Liver (tissue), 9 donors: ENCODE results near the gene SLC28A3. TPM values are rescaled to one million over a fixed set of nuclear protein-coding genes. Genes with fewer than 3 reads are reported as not detected.

Source experiments
- DNase-seq: peaks from one replicate; pipeline ENCODE4 v3.0.0-alpha.2; 2017; ENCODE audit warnings: low spot score
- H3K27ac ChIP-seq, 2 donors: one replicate each; pipeline ENCODE4 v1.7.0; 2013; ENCODE audit warnings: inconsistent platforms in 2 of 2, low read length in 2 of 2, control low read depth in 1 of 2, low read depth in 1 of 2, mild to moderate bottlenecking in 1 of 2
- H3K27me3 ChIP-seq, 4 donors: one replicate each; pipeline versions ENCODE4 v1.6.1 to v1.7.0; 2013; ENCODE audit warnings: low read length in 3 of 4, inconsistent platforms in 1 of 4, mild to moderate bottlenecking in 1 of 4, moderate library complexity in 1 of 4; ENCODE audit not compliant: control insufficient read depth in 4 of 4, insufficient read depth in 4 of 4
- H3K36me3 ChIP-seq, 4 donors: one replicate each; pipeline versions ENCODE4 v1.6.1 to v1.7.0; 2013; ENCODE audit warnings: low read length in 3 of 4, mild to moderate bottlenecking in 3 of 4, low read depth in 1 of 4, moderate library complexity in 1 of 4; ENCODE audit not compliant: control insufficient read depth in 4 of 4, insufficient read depth in 3 of 4
- H3K4me1 ChIP-seq, 4 donors: one replicate each; pipeline versions ENCODE4 v1.6.1 to v1.7.0; 2013; ENCODE audit warnings: low read length in 3 of 4, mild to moderate bottlenecking in 3 of 4, moderate library complexity in 1 of 4; ENCODE audit not compliant: control insufficient read depth in 4 of 4, insufficient read depth in 4 of 4
- H3K4me3 ChIP-seq, 3 donors: one replicate each; pipeline versions ENCODE4 v1.6.1 to v1.7.0; 2013; ENCODE audit warnings: low read length in 3 of 3, control low read depth in 1 of 3, low read depth in 1 of 3, mild to moderate bottlenecking in 1 of 3
- H3K9ac ChIP-seq, 2 donors: one replicate each; pipeline ENCODE4 v1.7.0; 2013; ENCODE audit warnings: low read length in 2 of 2, mild to moderate bottlenecking in 2 of 2, moderate library complexity in 2 of 2, control low read depth in 1 of 2, low read depth in 1 of 2
- H3K9me3 ChIP-seq, 4 donors: one replicate each; pipeline versions ENCODE4 v1.6.1 to v1.7.0; 2013; ENCODE audit warnings: low read length in 3 of 4; ENCODE audit not compliant: control insufficient read depth in 4 of 4
- ATF3 ChIP-seq: IDR thresholded peaks from 2 replicates; pipeline ENCODE4 v1.6.1; 2016; ENCODE audit warnings: antibody characterized with exemption
- CTCF ChIP-seq: fragments of 150-350 bp; IDR thresholded peaks from 2 replicates; pipeline ENCODE4 v1.5.1; 2017; ENCODE audit warnings: improper control_type of control experiment, low read depth, low read length; ENCODE audit not compliant: missing input control
- EGR1 ChIP-seq, 2 donors: IDR thresholded peaks; 2 replicates each; pipeline ENCODE4 v1.6.1; 2016 to 2018; ENCODE audit warnings: antibody characterized with exemption in 2 of 2, low read depth in 2 of 2
- FOXA1 ChIP-seq: IDR thresholded peaks from 2 replicates; pipeline ENCODE4 v1.6.1; 2016; ENCODE audit warnings: antibody characterized with exemption
- FOXA2 ChIP-seq: IDR thresholded peaks from 2 replicates; pipeline ENCODE4 v1.6.1; 2016; ENCODE audit warnings: antibody characterized with exemption
- GABPA ChIP-seq, 2 donors: IDR thresholded peaks in 1 of 2; conservative IDR thresholded peaks in 1 of 2; 2 replicates each; pipeline ENCODE4 v1.6.1; 2016; ENCODE audit warnings: antibody characterized with exemption in 2 of 2, mild to moderate bottlenecking in 1 of 2, moderate library complexity in 1 of 2
- HNF4A ChIP-seq, 2 donors: conservative IDR thresholded peaks; 2 replicates each; pipeline ENCODE4 v1.6.1; 2016; ENCODE audit warnings: antibody characterized with exemption in 2 of 2, mild to moderate bottlenecking in 2 of 2
- JUND ChIP-seq, 2 donors: IDR thresholded peaks; 2 replicates each; pipeline ENCODE4 v1.6.1; 2016; ENCODE audit warnings: antibody characterized with exemption in 2 of 2
- NR2F2 ChIP-seq: IDR thresholded peaks from 2 replicates; pipeline ENCODE4 v1.6.1; 2016; ENCODE audit warnings: antibody characterized with exemption
- REST ChIP-seq: IDR thresholded peaks from 2 replicates; pipeline ENCODE4 v1.6.1; 2016; ENCODE audit warnings: antibody characterized with exemption, mild to moderate bottlenecking
- RXRA ChIP-seq, 2 donors: IDR thresholded peaks; 2 replicates each; pipeline ENCODE4 v1.6.1; 2017 to 2018; ENCODE audit warnings: antibody characterized with exemption in 2 of 2, mild to moderate bottlenecking in 1 of 2
- SP1 ChIP-seq: IDR thresholded peaks from 2 replicates; pipeline ENCODE4 v1.6.1; 2018; ENCODE audit warnings: antibody characterized with exemption, mild to moderate bottlenecking
- TAF1 ChIP-seq: conservative IDR thresholded peaks from 2 replicates; pipeline ENCODE4 v1.6.1; 2016; ENCODE audit warnings: antibody characterized with exemption, mild to moderate bottlenecking
- YY1 ChIP-seq: IDR thresholded peaks from 2 replicates; pipeline ENCODE4 v1.6.1; 2016; ENCODE audit warnings: antibody characterized with exemption, mild to moderate bottlenecking
- WGBS: extraction: QIAGEN DNeasy Blood & Tissue Kit; methylation state at CpG from one replicate; pipeline ENCODE4 v1.1.7; 2013; 5-methylcytosine and 5-hydroxymethylcytosine counted together
- polyA plus RNA-seq, 2 donors: library from polyadenylated mRNA; stranded (reverse) in 1 of 2; unstranded in 1 of 2; fragments of 200-250 nt in 1 of 2; fragments of >200 nt in 1 of 2; fragmentation: Nextera tagmentation in 1 of 2; extraction: Ambion mirVana in 1 of 2; gene quantifications; one replicate each; pipeline versions ENCODE4 v1.2.1 to v1.2.3, GENCODE V29; 2013 to 2015
- total RNA-seq, 2 donors: library from RNA; depleted of rRNA; stranded (reverse); fragments of >200 nt; gene quantifications; one replicate each; pipeline ENCODE4 v1.2.3, GENCODE V29; 2014
- TF ChIP-seq, protein P1 (sequence below): IDR thresholded peaks from 2 replicates; pipeline ENCODE4 v1.6.1; 2016; ENCODE audit warnings: antibody characterized with exemption
- donor health status: healthy.
- donor health status: healthy.
- donor health status: healthy.
- donor health status: healthy.
- donor health status: healthy.

SLC28A3 gene
- total and polyA plus RNA-seq, 4 donors, result 0.07 to 1.3 (median 0.28) TPM

- TF ChIP-seq REST (no peak), JUND (IDR thresholded peaks at IDR 0.05) (no peak)
Observed at GRCh38 chr9:84375954-84376353, 35.4 kb upstream of the SLC28A3 start (continued).

- Histone ChIP-seq H3K9ac (no peak overlapping the region), H3K9me3 (no peaks in the 10 kb centered on the region), H3K27ac (no peak overlapping the region), H3K4me3 (no peak overlapping the region), H3K27me3 (no peaks in the 10 kb centered on the region), H3K4me1 (peaks cover 0 to 6% (median 4%) of the 10 kb centered on the region in 4 donors), H3K36me3 (no peaks in the 10 kb centered on the region)
- no peak for DNase-seq
- WGBS, result 79% methylated on average over 2 of the region's 2 CpGs
- TF ChIP-seq NR2F2, result no peak
- no peak for TF ChIP-seq GABPA (IDR thresholded peaks at IDR 0.05 in 1 of 2, conservative IDR thresholded peaks at IDR 0.05 in 1 of 2)
- TF ChIP-seq RXRA (IDR thresholded peaks at IDR 0.05), result no peak
- no peak for TF ChIP-seq ATF3
- TF ChIP-seq FOXA2, result no peak
- TF ChIP-seq JUND (IDR thresholded peaks at IDR 0.05), result no peak
Observed at GRCh38 chr9:84374516-84374915, 34.0 kb upstream of the SLC28A3 start.

GRCh38 chr9:84374013-84374412 lies 33.5 kb upstream of the SLC28A3 start:
- H3K9me3 ChIP-seq, result no peaks in the 10 kb centered on the region
- no peak overlapping the region for H3K9ac ChIP-seq
- no peak for DNase-seq
- H3K36me3 ChIP-seq, result no peaks in the 10 kb centered on the region
- H3K27me3 ChIP-seq, result no peaks in the 10 kb centered on the region
- no peak overlapping the region for H3K27ac ChIP-seq
- TF ChIP-seq EGR1 (IDR thresholded peaks at IDR 0.05; ENCODE audit: low read depth in 2 of 2), result no peak
- TF ChIP-seq NR2F2, result no peak
- no peak for TF ChIP-seq FOXA1
- H3K4me3 ChIP-seq, result no peak overlapping the region
- peaks cover 0 to 6% (median 4%) of the 10 kb centered on the region in 4 donors for H3K4me1 ChIP-seq
- 47% methylated on average over 4 of the region's 4 CpGs for WGBS

DNA sequence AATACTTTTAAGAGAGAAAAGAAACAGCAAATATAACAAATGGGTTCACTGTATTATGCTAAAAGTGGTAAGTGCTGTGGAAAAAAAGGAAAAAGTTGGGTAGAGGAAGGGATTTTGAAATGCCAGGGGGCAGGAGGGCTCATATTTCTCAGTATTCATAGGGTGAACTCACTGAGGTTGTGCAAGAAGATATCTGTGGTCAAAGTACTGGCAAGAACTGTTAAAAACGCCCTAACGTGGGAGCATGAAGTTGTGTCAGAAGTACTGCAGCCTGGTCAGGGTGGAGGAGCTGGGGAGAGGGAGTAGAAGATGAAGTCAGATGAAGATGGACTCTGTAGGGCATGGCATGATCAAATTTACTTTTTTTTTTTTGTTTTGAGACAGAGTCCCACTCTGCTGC lies 31.2 kb upstream of the SLC28A3 start:
- WGBS, result 24% methylated on average over 2 of the region's 2 CpGs
- Histone ChIP-seq H3K27ac (no peak overlapping the region), H3K4me3 (no peak overlapping the region), H3K27me3 (no peaks in the 10 kb centered on the region), H3K4me1 (peaks cover 0 to 6% (median 4%) of the 10 kb centered on the region in 4 donors), H3K36me3 (no peaks in the 10 kb centered on the region), H3K9ac (no peak overlapping the region), H3K9me3 (no peaks in the 10 kb centered on the region)
- DNase-seq, result no peak
- TF ChIP-seq YY1, result no peak
- TF ChIP-seq FOXA2, result peak; percentile 29
- TF ChIP-seq EGR1 (IDR thresholded peaks at IDR 0.05; ENCODE audit: low read depth in 2 of 2), result peak in 1 of 2 donors; percentile 40
- no peak for TF ChIP-seq GABPA (IDR thresholded peaks at IDR 0.05 in 1 of 2, conservative IDR thresholded peaks at IDR 0.05 in 1 of 2)
- peak; percentile 78 to 84 for TF ChIP-seq HNF4A (conservative IDR thresholded peaks at IDR 0.05)
- TF ChIP-seq, protein P1, sequence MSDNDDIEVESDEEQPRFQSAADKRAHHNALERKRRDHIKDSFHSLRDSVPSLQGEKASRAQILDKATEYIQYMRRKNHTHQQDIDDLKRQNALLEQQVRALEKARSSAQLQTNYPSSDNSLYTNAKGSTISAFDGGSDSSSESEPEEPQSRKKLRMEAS, result peak; percentile 48
- peak; percentile 28 for TF ChIP-seq REST
- TF ChIP-seq TAF1, result no peak
- TF ChIP-seq SP1, result peak; percentile 54
- peak in 1 of 2 donors; percentile 33 for TF ChIP-seq JUND (IDR thresholded peaks at IDR 0.05)
- TF ChIP-seq NR2F2, result no peak
- TF ChIP-seq RXRA (IDR thresholded peaks at IDR 0.05), result peak in 1 of 2 donors; percentile 67
- no peak for TF ChIP-seq CTCF
